Medulla oblongata (tissue), 1 donor: ENCODE data around the gene RETREG2.

Source experiments
- DNase-seq: peaks from one replicate; pipeline ENCODE4 v3.0.0-alpha.2; 2015; ENCODE audit errors: extremely low spot score

The RETREG2 gene, protein sequence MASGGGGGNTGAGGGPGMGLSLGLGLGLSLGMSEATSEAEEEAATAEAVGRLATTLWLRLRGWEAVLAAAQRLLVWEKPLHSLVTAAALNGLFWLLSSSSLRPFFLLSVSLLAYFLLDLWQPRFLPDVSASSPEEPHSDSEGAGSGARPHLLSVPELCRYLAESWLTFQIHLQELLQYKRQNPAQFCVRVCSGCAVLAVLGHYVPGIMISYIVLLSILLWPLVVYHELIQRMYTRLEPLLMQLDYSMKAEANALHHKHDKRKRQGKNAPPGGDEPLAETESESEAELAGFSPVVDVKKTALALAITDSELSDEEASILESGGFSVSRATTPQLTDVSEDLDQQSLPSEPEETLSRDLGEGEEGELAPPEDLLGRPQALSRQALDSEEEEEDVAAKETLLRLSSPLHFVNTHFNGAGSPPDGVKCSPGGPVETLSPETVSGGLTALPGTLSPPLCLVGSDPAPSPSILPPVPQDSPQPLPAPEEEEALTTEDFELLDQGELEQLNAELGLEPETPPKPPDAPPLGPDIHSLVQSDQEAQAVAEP

DNA sequence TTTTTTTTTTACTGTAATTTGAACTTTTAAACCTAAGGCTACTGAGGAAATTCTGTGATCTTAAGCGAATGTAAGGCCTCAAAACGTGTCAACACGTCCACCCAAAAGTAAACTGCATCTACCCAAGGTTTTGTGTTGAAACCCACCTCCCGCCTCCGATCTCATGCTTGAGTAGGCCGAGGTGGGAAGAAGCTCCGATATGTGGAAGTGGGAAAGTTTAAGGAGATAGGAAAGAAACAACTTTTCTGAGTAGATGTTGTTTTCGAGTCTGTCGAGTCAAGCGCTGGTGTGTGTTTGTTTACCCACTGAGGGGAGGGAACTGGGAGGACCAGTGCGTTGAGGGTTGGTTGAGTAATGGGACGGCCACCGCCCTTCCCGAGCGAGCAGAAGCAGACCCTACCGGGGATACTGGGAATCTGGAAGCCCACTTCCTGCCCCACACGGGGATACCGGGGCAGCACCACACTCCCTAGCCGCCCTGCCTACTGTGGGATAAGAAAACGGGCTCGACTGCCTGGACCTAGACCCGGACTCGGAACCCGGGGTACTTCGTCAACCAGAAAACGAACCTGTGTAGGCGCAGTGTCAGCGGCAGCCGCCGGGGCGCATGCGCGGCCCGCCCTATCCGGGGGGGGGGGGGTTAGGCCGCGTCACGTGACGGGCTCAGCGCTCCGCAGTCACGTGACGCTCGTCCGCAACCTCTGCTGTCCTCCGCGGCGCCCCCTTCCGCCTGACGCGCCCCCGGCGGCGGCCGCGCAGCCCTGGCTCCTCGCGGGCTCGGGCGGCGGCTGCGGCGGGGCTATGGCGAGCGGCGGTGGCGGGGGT, at the start of gene RETREG2:
Gene RETREG2, plus strand, starts transcription at position 724 of the 825 bp plus-strand sequence. Its CDS starts 78 bp downstream, at position 802.
- peak; percentile 92 for DNase-seq

DNA sequence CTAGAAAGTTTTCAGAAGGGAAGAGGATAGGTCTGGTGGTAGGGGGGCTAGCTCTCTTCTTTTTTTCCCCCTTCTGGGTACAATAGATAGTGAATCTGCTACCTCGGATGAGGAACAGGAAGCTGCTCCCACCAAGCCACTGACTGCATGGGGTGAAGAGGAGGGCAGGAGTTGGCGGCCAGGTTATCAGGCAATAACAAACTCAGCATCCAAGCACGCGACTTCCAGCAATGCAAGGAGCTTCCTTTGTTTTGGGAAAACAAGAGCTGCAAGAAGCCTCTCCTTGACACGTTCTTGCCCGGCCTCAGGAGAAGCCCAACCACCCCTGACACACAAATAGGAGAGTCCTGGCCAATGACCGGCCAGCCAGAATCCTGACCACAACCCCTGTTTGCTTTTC, 49.7 kb upstream of the RETREG2 start:
- no peak for DNase-seq

- DNase-seq = no peak
Measured at GRCh38 chr2:219129589-219129988, 48.5 kb upstream of the RETREG2 start.

DNA sequence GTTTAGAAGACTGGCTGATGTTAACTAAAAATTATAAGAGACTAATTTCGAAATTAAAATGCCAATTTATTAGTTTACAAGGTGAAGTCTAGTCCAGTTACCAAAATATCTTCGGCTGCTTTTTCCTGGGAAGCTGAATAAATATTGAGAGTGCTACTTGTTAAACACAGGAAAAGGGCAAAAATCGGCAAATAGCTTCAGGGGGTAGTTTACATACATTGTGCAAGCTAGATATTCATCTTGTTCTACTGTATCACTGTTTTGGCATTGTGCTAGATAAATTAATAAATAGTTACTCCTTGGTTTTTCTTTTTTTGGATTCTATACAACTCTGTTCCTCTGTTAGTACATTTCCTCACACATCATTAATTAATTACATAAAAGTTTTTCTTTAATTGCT, 46.7 kb upstream of the RETREG2 start:
- DNase-seq = no peak

DNA sequence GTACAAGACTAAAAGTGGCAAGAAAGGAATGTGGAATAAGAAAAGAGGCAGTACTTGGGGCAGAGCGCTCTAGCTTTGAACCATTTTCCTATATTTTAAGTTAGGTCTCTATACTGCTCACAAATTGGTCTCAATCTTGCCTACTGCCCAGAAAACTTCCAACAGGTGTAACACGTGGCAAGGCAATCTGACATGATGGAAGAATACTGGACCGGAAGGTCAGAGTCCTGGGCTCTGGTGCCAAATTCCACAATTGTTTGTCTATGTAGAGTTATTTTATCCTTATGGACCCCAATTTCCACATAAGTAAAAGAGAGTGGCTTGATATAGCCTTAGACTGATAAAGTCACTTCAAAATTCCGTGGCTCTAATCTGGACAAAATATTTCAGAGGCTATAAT, 46.3 kb upstream of the RETREG2 start:
- no peak for DNase-seq

DNA sequence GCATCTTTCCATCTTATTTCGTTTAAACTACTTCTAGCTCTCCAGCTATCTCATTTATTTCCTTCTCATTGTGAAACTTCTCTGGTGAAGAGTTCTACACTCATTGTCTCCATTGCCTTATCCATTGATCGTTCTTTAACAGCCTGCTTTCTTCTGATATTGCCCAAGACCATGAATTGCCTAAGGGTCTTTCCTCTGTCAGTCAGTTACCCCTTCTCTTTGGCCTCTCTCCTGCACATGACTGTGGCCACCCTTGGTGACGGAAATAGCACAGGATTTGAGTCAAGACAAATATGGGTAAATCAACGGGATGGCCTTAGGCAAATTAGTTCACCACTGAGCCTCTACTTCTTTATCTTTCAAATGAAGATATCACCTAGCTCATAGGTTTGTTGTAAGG, 44.1 kb upstream of the RETREG2 start:
- no peak for DNase-seq

GRCh38 chr2:219140722-219141121, 37.4 kb upstream of the RETREG2 start:
- DNase-seq = no peak

DNA sequence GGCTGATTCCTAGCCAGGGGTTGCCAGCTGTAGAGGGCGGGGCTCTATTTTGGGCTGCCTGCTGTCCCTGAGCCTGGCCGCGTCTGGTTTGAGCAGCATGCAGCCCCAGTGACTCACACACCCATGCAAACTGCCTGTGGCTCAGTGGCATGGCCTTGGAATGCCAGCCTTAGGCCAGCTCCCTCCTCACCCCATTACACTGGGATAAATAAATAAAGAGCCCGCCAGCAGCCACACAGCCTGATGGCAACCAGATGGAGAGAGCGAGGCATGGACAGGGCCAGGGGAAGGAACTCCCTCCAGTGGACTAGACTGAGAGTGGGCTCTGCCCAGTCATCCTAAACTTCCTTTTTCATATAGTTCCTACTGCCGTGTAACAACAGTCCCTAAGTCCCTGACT, 35.7 kb upstream of the RETREG2 start:
- DNase-seq = no peak

DNA sequence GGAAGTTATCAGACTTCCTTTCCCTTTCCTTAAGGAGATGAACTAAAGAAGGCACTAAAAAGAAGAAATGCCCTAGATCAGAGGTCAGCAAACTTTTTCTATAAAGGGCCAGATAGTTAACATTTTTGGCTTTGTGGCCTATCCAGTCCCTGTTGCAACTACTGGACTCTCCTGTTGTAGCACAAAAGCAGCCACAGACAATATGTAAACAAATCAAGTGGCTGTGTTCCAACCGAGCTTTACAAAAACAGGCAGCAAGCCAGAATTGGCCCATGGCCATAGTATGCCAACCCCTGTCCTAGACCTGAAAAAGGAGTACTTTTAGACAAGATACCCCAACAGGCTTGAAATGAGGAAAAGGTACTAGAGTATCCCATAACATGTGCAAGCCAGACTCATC, 28.4 kb upstream of the RETREG2 start:
- DNase-seq = no peak

GRCh38 chr2:219155054-219155644, 22.9 kb upstream of the RETREG2 start:
- peak; percentile 91 for DNase-seq

- no peak for DNase-seq
Measured at GRCh38 chr2:219157396-219157795, 20.7 kb upstream of the RETREG2 start.

GRCh38 chr2:219158025-219158424, 20.1 kb upstream of the RETREG2 start:
- DNase-seq = no peak

- DNase-seq = no peak
Measured at GRCh38 chr2:219158586-219158985, 19.5 kb upstream of the RETREG2 start.

DNA sequence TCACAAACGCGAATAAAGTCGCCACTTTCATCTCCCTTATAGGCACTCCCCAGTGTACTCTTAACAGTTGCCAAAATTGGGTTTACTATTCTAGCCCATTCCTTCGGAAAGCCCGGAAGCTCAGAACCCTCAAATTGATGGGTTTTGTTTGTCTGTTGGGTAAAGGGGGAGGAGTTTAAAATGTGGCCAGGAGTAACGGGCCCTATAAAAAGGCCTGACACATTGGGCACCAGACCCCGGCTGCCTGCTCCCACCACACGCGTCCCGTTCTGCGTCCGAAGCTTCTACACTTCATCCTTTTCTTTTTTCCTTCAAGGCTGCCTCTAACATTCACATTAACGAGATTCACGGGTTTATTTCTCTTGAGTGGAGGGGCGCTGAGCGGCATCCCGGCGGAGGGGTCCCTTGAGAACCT, 18.3 kb upstream of the RETREG2 start:
- DNase-seq = no peak

DNA sequence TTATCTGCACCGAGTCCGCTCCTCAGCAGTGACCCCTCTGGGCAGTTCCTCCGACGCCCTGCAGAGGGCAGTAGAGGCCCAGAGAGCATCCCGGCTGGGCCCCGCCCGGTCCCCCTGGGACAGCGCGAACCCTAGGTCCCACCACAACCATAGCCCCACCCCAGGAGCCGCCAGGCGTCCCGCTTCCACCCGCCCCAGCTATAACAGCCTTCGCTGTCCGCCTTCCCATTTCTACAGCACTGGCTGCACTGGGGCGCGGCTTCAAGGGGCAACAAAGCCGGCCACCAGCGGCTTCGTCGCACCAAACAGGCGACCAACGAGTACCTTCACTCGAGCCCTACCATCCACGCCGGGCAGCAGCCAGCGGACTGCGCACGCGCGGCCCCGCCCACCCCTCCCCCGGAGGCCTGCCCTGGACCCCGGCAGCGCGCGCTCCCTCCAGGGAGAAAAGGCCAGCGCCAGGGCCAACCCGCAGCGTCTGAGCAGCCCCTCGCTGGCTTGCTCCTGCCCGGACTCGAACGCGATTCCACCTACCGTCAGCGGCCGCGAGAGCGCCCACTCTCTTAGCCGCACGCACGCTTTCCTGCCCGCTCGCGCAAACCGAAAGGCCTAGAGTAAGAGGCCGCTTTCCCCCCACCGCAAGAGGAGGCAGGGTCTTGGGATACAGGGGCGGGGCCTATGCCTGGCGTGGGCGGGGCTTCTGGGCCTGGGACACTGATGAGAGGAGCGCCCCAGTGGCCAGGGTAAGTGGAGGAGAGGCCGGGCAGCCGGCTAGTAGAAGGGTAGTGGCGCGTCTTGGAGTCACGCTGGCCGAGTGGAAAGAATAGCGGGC, 17.7 kb upstream of the RETREG2 start, which contains the start of gene NHEJ1:
Gene NHEJ1, minus strand, starts transcription at position 630 of the 832 bp plus-strand sequence. CDS start 2,453 bp downstream, outside the sequence.
- DNase-seq = peak; percentile 96

- no peak for DNase-seq
Measured at GRCh38 chr2:219161097-219161496, 17.0 kb upstream of the RETREG2 start.

GRCh38 chr2:219163156-219163555, 14.9 kb upstream of the RETREG2 start:
- no peak for DNase-seq

- DNase-seq = no peak
Measured at GRCh38 chr2:219165058-219165911, 12.8 kb upstream of the RETREG2 start.

DNA sequence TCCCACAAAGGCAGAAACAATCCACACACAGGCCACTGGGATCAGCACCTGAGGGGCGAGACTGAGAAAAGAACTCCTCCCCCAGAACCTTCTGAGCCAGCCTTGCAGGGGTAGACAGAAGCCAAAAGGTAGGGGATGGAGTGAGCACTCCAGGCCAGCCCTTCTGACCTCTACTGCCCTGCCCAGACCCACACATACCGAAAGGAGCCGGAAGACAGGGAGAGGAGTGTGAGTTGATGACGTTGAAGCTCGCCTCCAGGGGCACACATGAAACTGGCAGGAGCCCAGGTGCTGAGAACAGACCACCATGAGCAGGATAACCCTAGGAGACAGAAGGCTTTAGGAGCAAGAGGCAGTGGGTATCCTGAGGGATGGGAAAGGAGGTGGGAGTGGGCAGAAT, 10.1 kb upstream of the RETREG2 start:
- no peak for DNase-seq

GRCh38 chr2:219168526-219168925, 9.5 kb upstream of the RETREG2 start:
- DNase-seq = no peak
